Measurements from ENCODE around the gene TNFRSF12A.

TNFRSF12A gene

GRCh38 chr16:3012828-3013420, 7.2 kb upstream of the TNFRSF12A start, which contains the start of gene CLDN9:
CLDN9 (plus strand) TSS chr16:3012923; CDS start chr16:3013363, 440 bp downstream.
- DNase-seq = no peak

GRCh38 chr16:3013491-3013951, 6.6 kb upstream of the TNFRSF12A start:
- DNase-seq = no peak

- DNase-seq = no peak
Measured at GRCh38 chr16:3013998-3014690, 6.0 kb upstream of the TNFRSF12A start.

- no peak for DNase-seq
Measured at GRCh38 chr16:3014971-3015370, 5.2 kb upstream of the TNFRSF12A start.

- no peak for DNase-seq
Measured at GRCh38 chr16:3015865-3016521, 4.2 kb upstream of the TNFRSF12A start.

- DNase-seq = no peak
Measured at GRCh38 chr16:3017344-3017743, 2.8 kb upstream of the TNFRSF12A start.

- peak; percentile 30 for DNase-seq
Measured at GRCh38 chr16:3017794-3018506, 2.2 kb upstream of the TNFRSF12A start, which contains the start of gene CLDN6. CLDN6 (minus strand) TSS chr16:3018183; CDS start chr16:3016021, 2,162 bp downstream.

GRCh38 chr16:3019594-3020246, 448 bp upstream of the TNFRSF12A start:
- DNase-seq = no peak

- DNase-seq = no peak
Measured at GRCh38 chr16:3020604-3021448, 658 bp downstream of the TNFRSF12A start.

GRCh38 chr16:3021449-3022207, 1.5 kb downstream of the TNFRSF12A start:
- peak; percentile 76 for DNase-seq

- DNase-seq = peak; percentile 92
Measured at GRCh38 chr16:3022208-3022683, 2.1 kb downstream of the TNFRSF12A start.

GRCh38 chr16:3022684-3023414, 2.7 kb downstream of the TNFRSF12A start:
- DNase-seq = no peak

- DNase-seq = no peak
Measured at GRCh38 chr16:3023415-3023668, 3.2 kb downstream of the TNFRSF12A start.

GRCh38 chr16:3023669-3024478, 3.7 kb downstream of the TNFRSF12A start, which contains the start of the genes HCFC1R1 and THOC6:
HCFC1R1 (minus strand) TSS chr16:3023942; CDS start chr16:3023941, 1 bp downstream.
THOC6 (plus strand) TSS chr16:3024035; CDS start chr16:3024327, 292 bp downstream.
- DNase-seq = peak; percentile 97

- DNase-seq = no peak
Measured at GRCh38 chr16:3025032-3026002, 5.1 kb downstream of the TNFRSF12A start.

GRCh38 chr16:3026003-3026378, 5.8 kb downstream of the TNFRSF12A start:
- DNase-seq = no peak

- DNase-seq = no peak
Measured at GRCh38 chr16:3026609-3027488, 6.7 kb downstream of the TNFRSF12A start.
